HK-2 (cell line): Measurements from ENCODE around the gene CORO1C.

ENCODE experiments used
- DNase-seq: peaks from one replicate; pipeline ENCODE4 v3.0.0-alpha.2; 2018; ENCODE audit not compliant: unreplicated experiment

Gene CORO1C

GRCh38 chr12:108696111-108696995, 35.0 kb downstream of the CORO1C start:
- DNase-seq, result peak; percentile 61

- no peak for DNase-seq
Measured at GRCh38 chr12:108694812-108695278, 36.5 kb downstream of the CORO1C start.

GRCh38 chr12:108693751-108694150, 37.6 kb downstream of the CORO1C start:
- DNase-seq, result no peak

GRCh38 chr12:108693186-108693730, 38.1 kb downstream of the CORO1C start:
- no peak for DNase-seq

- DNase-seq, result no peak
Measured at GRCh38 chr12:108691998-108692808, 39.1 kb downstream of the CORO1C start.

GRCh38 chr12:108691175-108691997, 39.9 kb downstream of the CORO1C start:
- peak; percentile 97 for DNase-seq

GRCh38 chr12:108690542-108691174, 40.7 kb downstream of the CORO1C start:
- no peak for DNase-seq

GRCh38 chr12:108690191-108690518, 41.2 kb downstream of the CORO1C start:
- no peak for DNase-seq

GRCh38 chr12:108689314-108690190, 41.8 kb downstream of the CORO1C start:
- DNase-seq, result no peak

- no peak for DNase-seq
Measured at GRCh38 chr12:108686780-108687179, 44.5 kb downstream of the CORO1C start.

GRCh38 chr12:108685469-108686260, 45.7 kb downstream of the CORO1C start:
- DNase-seq, result no peak

- DNase-seq, result no peak
Measured at GRCh38 chr12:108683906-108684556, 47.3 kb downstream of the CORO1C start.

GRCh38 chr12:108681317-108681716, 50.0 kb downstream of the CORO1C start:
- DNase-seq, result no peak

- DNase-seq, result no peak
Measured at GRCh38 chr12:108679106-108679681, 52.1 kb downstream of the CORO1C start.

GRCh38 chr12:108678104-108678730, 53.1 kb downstream of the CORO1C start:
- DNase-seq, result no peak

- no peak for DNase-seq
Measured at GRCh38 chr12:108677381-108677780, 53.9 kb downstream of the CORO1C start.

GRCh38 chr12:108676707-108677106, 54.6 kb downstream of the CORO1C start:
- no peak for DNase-seq

GRCh38 chr12:108675792-108676191, 55.5 kb downstream of the CORO1C start:
- no peak for DNase-seq
